ENCODE measurements around the gene LAMA2.
"Not testable (repeated sequence)": the region's sequence is repeated elsewhere in the genome, so short reads cannot be mapped to it uniquely, and the experiment has no call there.

LAMA2 gene

GRCh38 chr6:129141499-129141898 lies 258.6 kb downstream of the LAMA2 start:
- FAIRE-seq, result no peak
- DNase-seq (ENCODE audit: insufficient read length, low spot score), result no peak
- TF ChIP-seq CTCF (IDR thresholded peaks at IDR 0.05; ENCODE audit: insufficient read depth, missing control alignments), result no peak

DNA sequence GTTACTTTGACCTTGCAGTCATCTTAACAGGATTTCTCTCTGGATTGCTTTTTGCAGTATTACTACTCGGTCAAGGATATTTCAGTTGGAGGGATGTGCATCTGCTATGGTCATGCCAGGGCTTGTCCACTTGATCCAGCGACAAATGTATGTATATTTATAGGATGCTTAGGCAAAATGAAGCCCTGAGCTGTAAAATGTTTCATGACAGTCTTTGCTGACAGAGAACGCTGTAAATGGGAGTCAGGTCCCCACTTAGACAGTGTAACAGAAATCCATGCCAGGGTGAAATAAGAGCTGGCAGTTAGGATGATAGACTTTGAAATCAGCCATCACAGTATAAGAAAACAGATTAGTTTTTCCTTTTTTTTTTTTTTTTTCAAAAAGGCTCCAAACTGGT lies 264.0 kb downstream of the LAMA2 start:
- DNase-seq (ENCODE audit: insufficient read length, low spot score) (no peak), FAIRE-seq (no peak)
- no peak for TF ChIP-seq CTCF (IDR thresholded peaks at IDR 0.05; ENCODE audit: insufficient read depth, missing control alignments)

GRCh38 chr6:129150507-129150906 lies 267.6 kb downstream of the LAMA2 start:
- DNase-seq (ENCODE audit: insufficient read length, low spot score) (no peak), FAIRE-seq (no peak)
- TF ChIP-seq CTCF (IDR thresholded peaks at IDR 0.05; ENCODE audit: insufficient read depth, missing control alignments), result no peak

- DNase-seq (ENCODE audit: insufficient read length, low spot score), result no peak
- TF ChIP-seq CTCF (IDR thresholded peaks at IDR 0.05; ENCODE audit: insufficient read depth, missing control alignments), result no peak
- FAIRE-seq, result no peak
Measured at GRCh38 chr6:129153257-129153656, 270.3 kb downstream of the LAMA2 start.

DNA sequence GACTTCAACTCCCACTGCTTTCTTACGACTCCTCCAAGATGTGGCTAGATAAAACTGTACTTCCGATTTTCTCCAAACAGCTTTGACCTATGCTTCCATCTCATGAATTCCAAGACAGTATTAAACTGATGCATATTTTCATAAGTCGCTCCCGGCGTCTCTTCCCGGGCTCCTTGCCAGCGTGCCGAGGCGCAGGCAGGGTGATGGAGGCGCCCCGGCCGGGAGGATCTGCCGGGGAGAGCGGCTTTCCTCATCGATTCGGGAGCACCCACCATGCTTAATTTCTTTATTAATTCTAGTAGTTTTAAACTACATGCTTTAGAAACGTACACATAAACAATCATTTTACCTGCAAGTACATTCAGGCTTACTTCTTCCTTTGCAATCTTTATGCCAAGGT lies 276.3 kb downstream of the LAMA2 start:
- not testable (repeated sequence) for FAIRE-seq; DNase-seq (ENCODE audit: insufficient read length, low spot score)

DNA sequence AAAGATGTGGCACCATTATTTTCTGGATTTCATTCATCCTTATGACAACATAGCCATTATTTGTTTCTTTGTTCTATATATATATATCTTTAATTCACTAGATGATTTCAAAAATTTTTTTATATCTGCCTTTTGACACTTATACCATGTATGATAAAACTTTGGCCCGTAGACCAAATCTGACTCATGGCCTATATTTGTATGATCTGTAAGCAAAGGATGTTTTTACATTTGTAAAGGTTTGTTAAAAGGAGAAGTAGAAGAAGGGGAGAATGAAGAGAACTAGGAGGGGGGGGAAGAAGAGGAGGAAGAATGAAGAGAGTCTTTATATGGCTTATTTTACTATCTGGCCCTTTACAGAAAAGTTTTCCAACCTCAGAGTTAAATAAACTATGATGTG lies 279.7 kb downstream of the LAMA2 start:
- FAIRE-seq (no peak), DNase-seq (ENCODE audit: insufficient read length, low spot score) (no peak)
- TF ChIP-seq CTCF (IDR thresholded peaks at IDR 0.05; ENCODE audit: insufficient read depth, missing control alignments), result no peak

DNA sequence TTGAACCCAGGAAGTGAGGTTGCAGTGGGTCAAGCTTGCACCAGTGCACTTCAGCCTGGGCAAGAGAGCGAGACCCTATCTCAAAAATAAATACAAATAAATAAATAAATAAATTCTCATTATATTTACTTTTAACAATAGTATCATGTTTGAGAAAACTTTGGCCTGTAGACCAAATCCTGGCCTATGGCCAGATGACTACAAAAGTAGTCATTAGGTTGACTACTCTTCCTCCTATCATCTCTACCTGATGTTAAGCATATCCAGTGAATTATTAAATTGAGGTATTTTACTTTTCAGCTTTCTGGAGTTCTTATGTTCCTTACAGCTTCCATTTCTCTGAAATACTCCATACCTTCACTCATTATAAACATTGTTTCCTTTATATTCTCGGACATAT lies 280.6 kb downstream of the LAMA2 start:
- no peak for TF ChIP-seq CTCF (IDR thresholded peaks at IDR 0.05; ENCODE audit: insufficient read depth, missing control alignments)
- DNase-seq (ENCODE audit: insufficient read length, low spot score), result no peak
- FAIRE-seq, result no peak

GRCh38 chr6:129164032-129164431 lies 281.1 kb downstream of the LAMA2 start:
- TF ChIP-seq CTCF (IDR thresholded peaks at IDR 0.05; ENCODE audit: insufficient read depth, missing control alignments), result no peak
- FAIRE-seq (no peak), DNase-seq (ENCODE audit: insufficient read length, low spot score) (no peak)

DNA sequence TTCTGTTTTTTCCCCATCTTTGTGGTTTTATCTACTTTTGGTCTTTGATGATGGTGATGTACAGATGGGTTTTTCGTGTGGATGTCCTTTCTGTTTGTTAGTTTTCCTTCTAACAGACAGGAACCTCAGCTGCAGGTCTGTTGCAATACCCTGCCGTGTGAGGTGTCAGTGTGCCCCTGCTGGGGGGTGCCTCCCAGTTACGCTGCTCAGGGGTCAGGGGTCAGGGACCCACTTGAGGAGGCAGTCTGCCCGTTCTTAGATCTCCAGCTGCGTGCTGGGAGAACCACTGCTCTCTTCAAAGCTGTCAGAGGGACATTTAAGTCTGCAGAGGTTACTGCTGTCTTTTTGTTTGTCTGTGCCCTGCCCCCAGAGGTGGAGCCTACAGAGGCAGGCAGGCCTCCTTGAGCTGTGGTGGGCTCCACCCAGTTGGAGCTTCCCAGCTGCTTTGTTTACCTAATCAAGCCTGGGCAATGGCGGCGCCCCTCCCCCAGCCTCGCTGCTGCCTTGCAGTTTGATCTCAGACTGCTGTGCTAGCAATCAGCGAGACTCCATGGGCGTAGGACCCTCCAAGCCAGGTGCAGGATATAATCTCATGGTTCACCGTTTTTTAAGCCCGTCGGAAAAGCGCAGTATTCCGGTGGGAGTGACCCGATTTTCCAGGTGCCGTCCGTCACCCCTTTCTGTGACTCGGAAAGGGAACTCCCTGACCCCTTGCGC lies 289.5 kb downstream of the LAMA2 start:
- not testable (repeated sequence) for DNase-seq (ENCODE audit: insufficient read length, low spot score); FAIRE-seq
